Nephron progenitor cell (in vitro differentiated cells): ENCODE data around the gene ASIC2.
"Not testable (repeated sequence)": the region's sequence is repeated elsewhere in the genome, so short reads cannot be mapped to it uniquely, and the experiment has no call there.

Experiments used
- DNase-seq: peaks from one replicate; pipeline ENCODE4 v3.0.0; 2021
- H3K27ac Mint-ChIP-seq: 2 replicates; pipeline ENCODE4 v1.8.0; 2021; ENCODE audit warnings: mild to moderate bottlenecking, moderate library complexity, mixed read lengths
- H3K27me3 Mint-ChIP-seq: 2 replicates; pipeline ENCODE4 v1.8.0; 2021; ENCODE audit warnings: mild to moderate bottlenecking, low read depth, mixed read lengths; ENCODE audit not compliant: poor library complexity
- H3K36me3 Mint-ChIP-seq: 2 replicates; pipeline ENCODE4 v1.8.0; 2021; ENCODE audit warnings: low read depth, mixed read lengths
- H3K4me1 Mint-ChIP-seq: 2 replicates; pipeline ENCODE4 v1.8.0; 2021; ENCODE audit warnings: mixed read lengths
- H3K4me3 Mint-ChIP-seq: 2 replicates; pipeline ENCODE4 v1.8.0; 2021; ENCODE audit warnings: mild to moderate bottlenecking, moderate library complexity, mixed read lengths
- H3K9me3 Mint-ChIP-seq: 2 replicates; pipeline ENCODE4 v1.8.0; 2021; ENCODE audit warnings: mild to moderate bottlenecking, moderate library complexity, mixed read lengths
- TF ChIP-seq, protein P1 (sequence below): fragments of 200-600 bp; sonication (generic); IDR thresholded peaks from 2 replicates; pipeline ENCODE4 v1.5.0; 2021; ENCODE audit warnings: antibody characterized with exemption

ASIC2 gene

GRCh38 chr17:32985050-32985756, 307.9 kb downstream of the ASIC2 start:
- peaks cover 16% of the 10 kb centered on the region for H3K27me3 Mint-ChIP-seq

GRCh38 chr17:32981611-32982010, 311.5 kb downstream of the ASIC2 start:
- not testable (repeated sequence) for DNase-seq, H3K4me1 Mint-ChIP-seq, H3K27ac Mint-ChIP-seq, H3K36me3 Mint-ChIP-seq, H3K27me3 Mint-ChIP-seq, H3K4me3 Mint-ChIP-seq
- H3K9me3 Mint-ChIP-seq, result peaks cover 26% of the 10 kb centered on the region

More at GRCh38 chr17:32985050-32985756, 307.9 kb downstream of the ASIC2 start:
- H3K27ac Mint-ChIP-seq, result no peak overlapping the region
- TF ChIP-seq, protein P1, sequence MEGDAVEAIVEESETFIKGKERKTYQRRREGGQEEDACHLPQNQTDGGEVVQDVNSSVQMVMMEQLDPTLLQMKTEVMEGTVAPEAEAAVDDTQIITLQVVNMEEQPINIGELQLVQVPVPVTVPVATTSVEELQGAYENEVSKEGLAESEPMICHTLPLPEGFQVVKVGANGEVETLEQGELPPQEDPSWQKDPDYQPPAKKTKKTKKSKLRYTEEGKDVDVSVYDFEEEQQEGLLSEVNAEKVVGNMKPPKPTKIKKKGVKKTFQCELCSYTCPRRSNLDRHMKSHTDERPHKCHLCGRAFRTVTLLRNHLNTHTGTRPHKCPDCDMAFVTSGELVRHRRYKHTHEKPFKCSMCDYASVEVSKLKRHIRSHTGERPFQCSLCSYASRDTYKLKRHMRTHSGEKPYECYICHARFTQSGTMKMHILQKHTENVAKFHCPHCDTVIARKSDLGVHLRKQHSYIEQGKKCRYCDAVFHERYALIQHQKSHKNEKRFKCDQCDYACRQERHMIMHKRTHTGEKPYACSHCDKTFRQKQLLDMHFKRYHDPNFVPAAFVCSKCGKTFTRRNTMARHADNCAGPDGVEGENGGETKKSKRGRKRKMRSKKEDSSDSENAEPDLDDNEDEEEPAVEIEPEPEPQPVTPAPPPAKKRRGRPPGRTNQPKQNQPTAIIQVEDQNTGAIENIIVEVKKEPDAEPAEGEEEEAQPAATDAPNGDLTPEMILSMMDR, result no peak
- DNase-seq, result no peak
- H3K9me3 Mint-ChIP-seq, result peaks cover 53% of the 10 kb centered on the region
- H3K36me3 Mint-ChIP-seq, result peaks cover 9% of the 10 kb centered on the region
- no peaks in the 10 kb centered on the region for H3K4me1 Mint-ChIP-seq
- H3K4me3 Mint-ChIP-seq, result no peak overlapping the region

- Mint-ChIP-seq H3K4me3 (no peak overlapping the region), H3K36me3 (peaks cover 9% of the 10 kb centered on the region), H3K27ac (no peak overlapping the region), H3K4me1 (no peaks in the 10 kb centered on the region), H3K9me3 (peaks cover 26% of the 10 kb centered on the region), H3K27me3 (peaks cover 8% of the 10 kb centered on the region)
- DNase-seq, result no peak
- TF ChIP-seq, protein P1, result no peak
Measured at GRCh38 chr17:32980230-32980629, 312.9 kb downstream of the ASIC2 start.

DNA sequence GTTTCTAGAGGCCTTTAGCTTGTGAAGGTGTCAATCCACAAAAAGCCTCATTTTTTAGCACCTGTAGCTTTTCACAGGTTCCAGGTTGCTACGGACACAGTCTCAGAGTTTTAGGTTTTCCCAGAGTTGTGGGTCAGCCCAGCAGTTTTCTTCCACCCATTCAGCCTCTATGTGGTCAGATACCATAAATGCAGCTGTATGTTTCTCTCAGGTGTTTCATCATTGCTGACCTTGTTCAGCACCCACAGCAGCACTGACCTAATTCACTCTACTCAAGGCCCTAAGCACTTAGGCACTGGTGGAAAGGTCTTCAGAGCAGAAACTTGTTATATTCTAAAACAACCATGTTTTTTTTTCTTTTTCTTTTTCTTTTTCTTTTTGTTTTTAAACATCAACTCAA, 316.5 kb downstream of the ASIC2 start:
- TF ChIP-seq, protein P1, result no peak
- DNase-seq, result no peak
- Mint-ChIP-seq H3K4me1 (no peaks in the 10 kb centered on the region), H3K4me3 (no peak overlapping the region), H3K27ac (no peak overlapping the region), H3K27me3 (peaks cover 3% of the 10 kb centered on the region), H3K36me3 (no peaks in the 10 kb centered on the region), H3K9me3 (peaks cover 6% of the 10 kb centered on the region)

- Mint-ChIP-seq H3K4me3 (no peak overlapping the region), H3K9me3 (peaks cover 6% of the 10 kb centered on the region), H3K27me3 (peaks cover 3% of the 10 kb centered on the region), H3K36me3 (no peaks in the 10 kb centered on the region), H3K4me1 (no peaks in the 10 kb centered on the region), H3K27ac (no peak overlapping the region)
- no peak for DNase-seq
- TF ChIP-seq, protein P1, result no peak
Measured at GRCh38 chr17:32976131-32976530, 317.0 kb downstream of the ASIC2 start.

DNA sequence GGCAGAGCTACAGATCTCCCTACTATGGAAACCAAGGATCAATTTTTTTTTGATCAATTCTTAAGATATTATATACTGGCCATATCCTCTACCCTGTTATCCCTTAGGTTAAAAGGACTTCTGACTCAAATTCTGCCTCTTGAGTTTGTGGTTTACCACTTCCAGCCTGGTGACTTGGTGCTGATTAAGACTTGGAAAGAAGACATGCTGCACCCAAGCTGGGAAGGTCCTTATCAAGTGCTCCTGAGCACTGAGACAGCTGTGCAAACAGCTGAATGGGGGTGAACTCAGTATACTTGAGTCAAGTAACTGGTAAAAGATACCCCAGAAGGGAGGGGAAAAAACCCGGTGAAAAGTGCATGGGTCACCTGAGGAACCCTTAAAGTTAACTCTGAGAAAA, 321.9 kb downstream of the ASIC2 start:
- H3K4me1 Mint-ChIP-seq, result no peaks in the 10 kb centered on the region
- no peak for DNase-seq
- H3K4me3 Mint-ChIP-seq, result no peak overlapping the region
- no peak overlapping the region for H3K27ac Mint-ChIP-seq
- H3K9me3 Mint-ChIP-seq, result peaks cover 32% of the 10 kb centered on the region
- peaks cover 4% of the 10 kb centered on the region for H3K27me3 Mint-ChIP-seq
- TF ChIP-seq, protein P1, result no peak
- H3K36me3 Mint-ChIP-seq, result no peaks in the 10 kb centered on the region
